Measurements from ENCODE around the gene STK11IP. TPM values are rescaled to one million over a fixed set of nuclear protein-coding genes. Genes with fewer than 3 reads are reported as not detected.

STK11IP gene
- total and polyA plus RNA-seq, 2 of the 13 experiments (the other 11 are each of a cell fraction or from before 2014, with no cell fraction given): 12.8 to 24.0 TPM

- TF ChIP-seq, protein P1, sequence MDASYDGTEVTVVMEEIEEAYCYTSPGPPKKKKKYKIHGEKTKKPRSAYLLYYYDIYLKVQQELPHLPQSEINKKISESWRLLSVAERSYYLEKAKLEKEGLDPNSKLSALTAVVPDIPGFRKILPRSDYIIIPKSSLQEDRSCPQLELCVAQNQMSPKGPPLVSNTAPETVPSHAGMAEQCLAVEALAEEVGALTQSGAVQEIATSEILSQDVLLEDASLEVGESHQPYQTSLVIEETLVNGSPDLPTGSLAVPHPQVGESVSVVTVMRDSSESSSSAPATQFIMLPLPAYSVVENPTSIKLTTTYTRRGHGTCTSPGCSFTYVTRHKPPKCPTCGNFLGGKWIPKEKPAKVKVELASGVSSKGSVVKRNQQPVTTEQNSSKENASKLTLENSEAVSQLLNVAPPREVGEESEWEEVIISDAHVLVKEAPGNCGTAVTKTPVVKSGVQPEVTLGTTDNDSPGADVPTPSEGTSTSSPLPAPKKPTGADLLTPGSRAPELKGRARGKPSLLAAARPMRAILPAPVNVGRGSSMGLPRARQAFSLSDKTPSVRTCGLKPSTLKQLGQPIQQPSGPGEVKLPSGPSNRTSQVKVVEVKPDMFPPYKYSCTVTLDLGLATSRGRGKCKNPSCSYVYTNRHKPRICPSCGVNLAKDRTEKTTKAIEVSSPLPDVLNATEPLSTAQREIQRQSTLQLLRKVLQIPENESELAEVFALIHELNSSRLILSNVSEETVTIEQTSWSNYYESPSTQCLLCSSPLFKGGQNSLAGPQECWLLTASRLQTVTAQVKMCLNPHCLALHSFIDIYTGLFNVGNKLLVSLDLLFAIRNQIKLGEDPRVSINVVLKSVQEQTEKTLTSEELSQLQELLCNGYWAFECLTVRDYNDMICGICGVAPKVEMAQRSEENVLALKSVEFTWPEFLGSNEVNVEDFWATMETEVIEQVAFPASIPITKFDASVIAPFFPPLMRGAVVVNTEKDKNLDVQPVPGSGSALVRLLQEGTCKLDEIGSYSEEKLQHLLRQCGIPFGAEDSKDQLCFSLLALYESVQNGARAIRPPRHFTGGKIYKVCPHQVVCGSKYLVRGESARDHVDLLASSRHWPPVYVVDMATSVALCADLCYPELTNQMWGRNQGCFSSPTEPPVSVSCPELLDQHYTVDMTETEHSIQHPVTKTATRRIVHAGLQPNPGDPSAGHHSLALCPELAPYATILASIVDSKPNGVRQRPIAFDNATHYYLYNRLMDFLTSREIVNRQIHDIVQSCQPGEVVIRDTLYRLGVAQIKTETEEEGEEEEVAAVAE (CRISPR knock-in tag; IDR thresholded peaks at IDR 0.05; ENCODE audit: borderline replicate concordance): no peak
These were observed 26.9 kb downstream of the STK11IP start (continued) for GRCh38 chr2:219624565-219624964.

GRCh38 chr2:219625179-219625578 is 27.5 kb downstream of the STK11IP start:
- POLR2A ChIA-PET: no interaction called here
- no peak for DNase-seq (ENCODE audit: low spot score)
- peaks cover 31% of the 10 kb centered on the region for H3K4me1 ChIP-seq (ENCODE audit: insufficient read depth, low read length)
- FAIRE-seq: no peak
- TF ChIP-seq ZNF256 (CRISPR knock-in tag; conservative IDR thresholded peaks at IDR 0.05) (no peak), ZNF782 (CRISPR knock-in tag; IDR thresholded peaks at IDR 0.05; ENCODE audit: borderline replicate concordance) (no peak), CBX1 (IDR thresholded peaks at IDR 0.05; ENCODE audit: low read depth) (no peak), KDM6A (CRISPR knock-in tag; IDR thresholded peaks at IDR 0.05; ENCODE audit: low read depth) (no peak), HNRNPL (IDR thresholded peaks at IDR 0.05; ENCODE audit: low read depth, low read length) (no peak), TAF1 (CRISPR knock-in tag; IDR thresholded peaks at IDR 0.05) (no peak), CCAR2 (optimal IDR thresholded peaks at IDR 0.05; ENCODE audit: low read depth, low read length) (no peak), IKZF4 (CRISPR knock-in tag; IDR thresholded peaks at IDR 0.05; ENCODE audit: borderline replicate concordance, low read depth, not compliant biosample characterization) (no peak), IRX3 (CRISPR knock-in tag; IDR thresholded peaks at IDR 0.05; ENCODE audit: borderline replicate concordance, low read depth) (no peak)
- TF ChIP-seq, protein P2, sequence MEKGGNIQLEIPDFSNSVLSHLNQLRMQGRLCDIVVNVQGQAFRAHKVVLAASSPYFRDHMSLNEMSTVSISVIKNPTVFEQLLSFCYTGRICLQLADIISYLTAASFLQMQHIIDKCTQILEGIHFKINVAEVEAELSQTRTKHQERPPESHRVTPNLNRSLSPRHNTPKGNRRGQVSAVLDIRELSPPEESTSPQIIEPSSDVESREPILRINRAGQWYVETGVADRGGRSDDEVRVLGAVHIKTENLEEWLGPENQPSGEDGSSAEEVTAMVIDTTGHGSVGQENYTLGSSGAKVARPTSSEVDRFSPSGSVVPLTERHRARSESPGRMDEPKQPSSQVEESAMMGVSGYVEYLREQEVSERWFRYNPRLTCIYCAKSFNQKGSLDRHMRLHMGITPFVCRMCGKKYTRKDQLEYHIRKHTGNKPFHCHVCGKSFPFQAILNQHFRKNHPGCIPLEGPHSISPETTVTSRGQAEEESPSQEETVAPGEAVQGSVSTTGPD (CRISPR knock-in tag; IDR thresholded peaks at IDR 0.05): no peak
- no peaks in the 10 kb centered on the region for H3K36me3 ChIP-seq (replicated peaks in 1 of 2; ENCODE audit: control insufficient read depth in 1 of 2, insufficient read depth in 2 of 2, low read length in 2 of 2)
- no peaks in the 10 kb centered on the region for H3K9me3 ChIP-seq (ENCODE audit: low read length)
- ATAC-seq: no peak
- CTCF ChIA-PET (ENCODE audit: low intra/inter-chr PET ratio, low total read pairs): no interaction called here
- H3K27me3 ChIP-seq (ENCODE audit: control insufficient read depth in 1 of 2, insufficient read depth in 2 of 2, low read length in 2 of 2): peaks cover 21 to 82% of the 10 kb centered on the region in 2 experiments
- no peak overlapping the region for H3K9ac ChIP-seq (ENCODE audit: insufficient read depth, low read depth, low read length)
- H4K20me1 ChIP-seq (ENCODE audit: insufficient read depth, low read length): no peaks in the 10 kb centered on the region
- no peak overlapping the region for H3K4me2 ChIP-seq (ENCODE audit: low read depth, low read length)
- no peak overlapping the region for H2AFZ ChIP-seq (ENCODE audit: low read length)
- H3K27ac ChIP-seq (ENCODE audit: extremely low read length, insufficient read depth, low read length): no peak overlapping the region
- WGBS (ENCODE audit: low lambda C conversion rate): 32% methylated on average over 5 of the region's 5 CpGs
- intact Hi-C loops (cut with micrococcal nuclease; ENCODE audit: unreplicated experiment): loop anchor here (5.0 kb wide), 1 partner anchor 48 kb away; no protein-coding TSS in a partner anchor
- H3K4me3 ChIP-seq (replicated peaks in 1 of 3; ENCODE audit: insufficient read depth in 1 of 3, low read depth in 2 of 3, low read length in 3 of 3): no peak overlapping the region
- in situ Hi-C loops (cut with HindIII; ENCODE audit: extremely low pct_ligation_motif_present, low pct_unique_long_range_greater_than_20kb): no loop called here
- no TSS peak for BruUV-seq (replicated peaks)
- H3K79me2 ChIP-seq (ENCODE audit: insufficient read depth, low read length): no peaks in the 10 kb centered on the region

Measured in HepG2 (cell line).